EL (cell line): ENCODE results near the gene C1orf159.
"Not testable (repeated sequence)": the region's sequence is repeated elsewhere in the genome, so short reads cannot be mapped to it uniquely, and the experiment has no call there.

ENCODE experiments used
- DNase-seq: peaks from one replicate; pipeline ENCODE4 v3.0.0-alpha.2; 2016

C1orf159 gene

DNA sequence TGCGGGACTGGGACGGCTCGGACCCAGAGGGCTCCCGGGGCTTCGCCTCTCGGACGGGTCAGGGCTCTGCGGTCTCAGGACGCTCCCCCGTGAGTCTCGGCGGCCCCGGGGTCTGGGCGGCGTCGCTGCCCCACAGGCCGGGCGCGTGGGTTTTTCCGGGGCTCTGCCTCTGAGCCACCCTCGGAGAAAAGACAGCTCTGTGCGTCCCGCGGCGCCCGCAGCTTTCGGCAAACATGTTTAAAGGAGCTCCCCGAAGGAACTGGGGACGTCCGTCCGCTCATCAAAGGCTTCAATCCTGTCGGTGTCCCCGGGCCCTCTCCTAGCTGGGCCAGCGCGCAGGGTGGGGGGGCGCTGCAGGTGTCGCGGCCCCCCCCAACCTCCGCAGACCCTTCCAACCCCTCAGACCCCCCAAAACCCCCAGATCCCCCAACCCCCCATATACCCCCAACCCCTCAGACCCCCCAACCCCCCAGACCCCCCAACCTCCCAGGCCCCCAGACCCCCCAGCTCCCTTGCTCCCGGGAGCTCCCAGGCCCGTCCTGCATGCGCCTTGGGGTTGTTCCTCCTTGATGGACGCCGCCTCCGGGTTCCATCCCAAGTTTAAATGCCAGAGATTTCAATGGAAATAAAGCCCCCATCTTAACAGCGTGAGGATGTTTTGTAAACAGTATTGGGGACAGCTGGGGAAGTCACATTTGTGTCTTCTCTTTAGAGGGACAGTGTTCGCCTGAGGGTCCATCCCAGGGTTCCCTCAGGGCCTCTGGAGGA, 996 bp upstream of the C1orf159 start:
- peak; percentile 30 for DNase-seq

DNA sequence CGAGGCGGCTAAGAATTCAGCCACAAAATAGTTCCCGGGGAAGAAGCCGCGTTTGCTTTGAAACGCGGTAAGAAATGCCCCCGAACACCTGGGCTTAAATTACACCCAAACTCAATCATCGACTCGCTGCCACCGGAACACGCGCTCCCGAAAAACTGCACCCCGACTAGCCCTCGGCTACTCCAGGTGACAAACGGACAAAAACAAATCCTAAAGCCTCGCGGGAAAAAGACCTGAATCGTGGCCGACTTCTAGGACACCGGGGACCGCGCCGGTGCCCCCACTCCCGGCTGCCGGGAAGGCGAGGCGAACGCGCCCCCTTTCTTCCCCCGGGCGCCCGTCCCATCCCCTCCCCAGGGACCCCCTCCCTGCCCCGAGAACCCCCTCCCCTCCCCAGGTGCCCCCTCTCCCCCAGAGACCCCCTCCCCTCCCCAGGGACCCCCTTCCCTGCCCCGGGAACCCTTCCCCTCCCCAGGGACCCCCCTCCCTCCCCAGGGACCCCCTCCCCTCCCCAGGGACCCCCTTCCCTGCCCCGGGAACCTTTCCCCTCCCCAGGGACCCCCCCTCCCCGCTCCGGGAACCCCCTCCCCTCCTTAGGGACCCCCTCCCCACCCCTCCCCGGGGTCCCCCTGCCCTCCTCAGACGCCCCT, 628 bp downstream of the C1orf159 start:
- no peak for DNase-seq

- DNase-seq, result no peak
Observed at GRCh38 chr1:1114431-1114830, 1.5 kb downstream of the C1orf159 start.

- DNase-seq, result no peak
Observed at GRCh38 chr1:1112237-1112985, 3.5 kb downstream of the C1orf159 start.

GRCh38 chr1:1111516-1112236, 4.2 kb downstream of the C1orf159 start:
- DNase-seq, result no peak

DNA sequence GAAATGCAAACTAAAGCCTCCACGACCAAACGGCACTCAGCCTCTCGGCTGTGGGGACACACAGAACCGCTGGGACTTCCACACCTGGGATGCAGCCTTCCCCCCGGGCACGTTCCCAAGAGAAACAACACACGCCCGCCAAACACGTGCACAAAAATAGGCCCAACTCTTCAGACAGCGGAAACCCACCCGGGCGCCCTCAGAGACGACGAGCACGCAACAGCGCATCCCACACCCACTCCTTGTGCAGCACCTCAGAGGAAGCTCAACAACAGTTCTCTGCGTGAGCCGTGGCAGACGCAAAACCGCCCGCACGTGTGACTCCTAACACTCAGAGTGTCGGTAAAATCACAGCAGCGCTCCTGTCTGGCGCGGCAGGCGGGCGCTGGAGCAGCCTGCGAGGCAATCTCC, 5.3 kb downstream of the C1orf159 start:
- no peak for DNase-seq

GRCh38 chr1:1109743-1110142, 6.1 kb downstream of the C1orf159 start:
- DNase-seq, result no peak

DNA sequence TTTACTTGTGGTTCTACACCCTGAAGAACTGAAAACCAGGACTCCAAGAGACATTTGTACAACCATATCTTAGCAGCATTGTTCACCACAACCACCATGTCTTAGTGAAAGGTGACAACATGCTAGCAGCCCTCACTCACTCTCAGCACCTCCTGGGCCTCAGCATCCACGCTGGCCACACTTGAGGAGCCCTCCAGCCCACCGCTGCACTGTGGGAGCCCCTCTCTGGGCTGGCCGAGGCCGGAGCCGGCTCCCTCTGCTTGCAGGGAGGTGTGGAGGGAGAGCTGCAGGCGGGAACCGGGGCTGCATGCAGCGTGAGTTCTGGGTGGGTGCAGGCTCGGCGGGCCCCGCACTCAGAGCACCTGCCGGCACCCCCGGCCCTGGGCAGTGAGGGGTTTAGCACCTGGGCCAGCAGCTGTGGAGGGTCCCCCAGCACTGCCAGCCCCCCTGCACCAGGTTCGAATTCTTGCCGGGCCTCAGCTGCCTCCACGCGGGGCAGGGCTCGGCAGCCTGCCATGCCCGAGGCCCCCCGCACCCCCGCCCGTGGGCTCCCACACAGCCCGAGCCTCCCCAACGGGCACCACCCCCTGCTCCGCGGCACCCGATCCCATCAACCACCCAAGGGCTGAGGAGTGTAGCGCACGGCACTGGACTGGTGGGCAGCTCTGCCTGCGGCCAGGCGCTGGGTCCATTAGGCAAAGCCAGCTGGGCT, 9.2 kb downstream of the C1orf159 start:
- no peak for DNase-seq

DNA sequence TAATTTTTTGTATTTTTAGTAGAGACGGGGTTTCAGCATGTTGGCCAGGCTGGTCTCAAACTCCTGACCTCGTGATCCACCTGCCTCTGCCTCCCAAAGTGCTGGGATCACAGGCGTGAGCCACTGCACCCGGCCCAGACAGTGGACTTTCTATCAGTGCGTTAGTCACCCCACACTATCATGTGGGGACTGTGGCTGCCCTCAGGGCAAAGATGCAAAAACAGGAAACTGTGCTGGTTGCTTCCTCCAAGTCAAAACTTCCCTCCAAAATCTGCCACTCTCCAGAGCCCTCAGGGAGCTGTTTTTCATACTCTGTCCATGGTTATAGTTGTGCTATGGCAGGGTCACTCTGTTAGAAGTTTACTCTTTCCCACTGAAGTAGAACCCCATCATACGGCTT, 11.7 kb downstream of the C1orf159 start:
- peak; percentile 55 for DNase-seq

- DNase-seq, result no peak
Observed at GRCh38 chr1:1101503-1101902, 14.4 kb downstream of the C1orf159 start.

GRCh38 chr1:1100296-1100695, 15.6 kb downstream of the C1orf159 start:
- no peak for DNase-seq

GRCh38 chr1:1099506-1100183, 16.2 kb downstream of the C1orf159 start:
- DNase-seq, result no peak

- no peak for DNase-seq
Observed at GRCh38 chr1:1098681-1099421, 17.0 kb downstream of the C1orf159 start.

- DNase-seq, result not testable (repeated sequence)
Observed at GRCh38 chr1:1096136-1096535, 19.8 kb downstream of the C1orf159 start.

DNA sequence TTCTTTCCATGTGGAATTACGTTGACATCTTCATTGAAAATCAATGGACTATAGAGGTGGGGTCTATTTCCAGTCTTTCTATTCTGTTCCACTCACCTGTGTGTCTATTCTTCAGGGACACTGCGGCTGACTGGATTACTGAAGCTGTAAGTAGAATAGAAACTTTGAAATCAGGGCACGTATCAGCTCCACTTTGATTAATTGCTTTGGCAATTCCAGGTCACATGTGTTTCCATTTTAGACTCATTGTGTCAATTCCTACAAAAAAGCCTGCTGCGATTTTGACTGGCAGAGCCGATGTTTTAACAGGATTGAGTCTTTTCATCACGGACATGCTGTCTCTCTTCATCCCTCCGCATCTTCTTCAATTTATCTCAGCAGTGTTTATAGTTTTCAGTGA, 20.9 kb downstream of the C1orf159 start:
- DNase-seq, result no peak

GRCh38 chr1:1093610-1093943, 22.3 kb downstream of the C1orf159 start:
- no peak for DNase-seq

- no peak for DNase-seq
Observed at GRCh38 chr1:1092894-1093609, 22.8 kb downstream of the C1orf159 start.

DNA sequence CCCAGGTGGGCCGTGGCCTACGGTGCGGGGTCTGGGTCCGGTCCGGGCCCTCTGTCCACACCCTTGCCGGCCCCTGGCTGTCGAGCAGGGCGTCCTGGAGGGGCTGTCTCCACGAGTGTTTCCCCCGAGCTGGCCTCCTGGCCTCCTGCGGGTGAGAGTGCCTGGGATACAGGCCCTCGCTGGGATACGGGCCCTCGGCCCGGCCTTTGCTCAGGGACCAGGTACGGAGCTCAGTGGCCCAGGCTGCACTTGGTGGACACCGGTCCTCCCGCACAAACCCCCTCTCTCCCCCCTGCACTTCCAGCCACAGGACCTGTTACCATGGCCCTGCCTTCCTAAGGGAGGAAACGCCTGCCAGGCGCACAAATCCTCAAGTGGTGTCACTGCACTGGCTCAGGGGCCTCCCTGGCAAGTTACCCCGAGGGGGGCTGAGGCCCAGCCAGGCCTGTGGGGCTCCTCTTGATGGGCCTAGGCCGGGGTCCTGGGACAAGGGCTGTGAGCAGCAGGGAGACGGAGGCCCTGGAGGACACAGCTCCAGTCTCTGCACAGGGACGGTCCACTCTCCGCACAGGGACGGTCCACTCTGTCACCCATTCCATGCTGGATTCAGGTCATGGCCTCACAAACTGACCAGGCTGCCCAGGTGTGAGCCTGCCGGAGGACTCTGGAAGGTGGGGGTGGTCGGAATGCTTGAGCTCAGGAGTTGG, 23.6 kb downstream of the C1orf159 start:
- DNase-seq, result no peak

GRCh38 chr1:1091344-1092148, 24.3 kb downstream of the C1orf159 start:
- DNase-seq, result no peak
